Osteoblast (primary cell): ENCODE measurements around the gene NECTIN3. TPM values are rescaled to one million over a fixed set of nuclear protein-coding genes. Genes with fewer than 3 reads are reported as not detected.

Experiments
- DNase-seq: peaks from one replicate; pipeline ENCODE4 v3.0.0; 2011; ENCODE audit warnings: low spot score, mixed read lengths; ENCODE audit not compliant: insufficient read length; ENCODE audit errors: missing footprints
- H2AFZ ChIP-seq: 2 replicates; pipeline ENCODE4 v1.6.0; 2011; ENCODE audit warnings: mild to moderate bottlenecking, low read length
- H3K27ac ChIP-seq: 2 replicates; pipeline ENCODE4 v1.5.1; 2011; ENCODE audit warnings: mild to moderate bottlenecking, low read depth, low read length, moderate library complexity
- H3K27me3 ChIP-seq: 2 replicates; pipeline ENCODE4 v1.6.0; 2012; ENCODE audit warnings: mild to moderate bottlenecking, control low read depth, inconsistent platforms, low read length, moderate library complexity; ENCODE audit not compliant: insufficient read depth
- H3K36me3 ChIP-seq: 2 replicates; pipeline ENCODE4 v1.5.1; 2011; ENCODE audit warnings: mild to moderate bottlenecking, low read length, control low read depth, moderate library complexity; ENCODE audit not compliant: insufficient read depth
- H3K4me1 ChIP-seq: 2 replicates; pipeline ENCODE4 v1.5.1; 2011; ENCODE audit warnings: mild to moderate bottlenecking, low read length, control low read depth, moderate library complexity; ENCODE audit not compliant: insufficient read depth
- H3K4me2 ChIP-seq: 2 replicates; pipeline ENCODE4 v1.6.0; 2011; ENCODE audit warnings: mild to moderate bottlenecking, low read length; ENCODE audit not compliant: insufficient read depth
- H3K4me3 ChIP-seq: fragments of 200-600 bp; sonication (generic); 3 replicates; pipeline ENCODE4 v1.5.1; 2012; ENCODE audit warnings: mild to moderate bottlenecking, low read length, inconsistent platforms; ENCODE audit not compliant: insufficient read depth
- H3K79me2 ChIP-seq: 2 replicates; pipeline ENCODE4 v1.6.0; 2012; ENCODE audit warnings: mild to moderate bottlenecking, low read length, control low read depth, inconsistent platforms; ENCODE audit not compliant: insufficient read depth
- H3K9me3 ChIP-seq: 2 replicates; pipeline ENCODE4 v1.5.1; 2011; ENCODE audit warnings: low read depth, low read length, control low read depth
- H4K20me1 ChIP-seq: 2 replicates; pipeline ENCODE4 v1.6.0; 2012; ENCODE audit warnings: mild to moderate bottlenecking, low read length, control low read depth; ENCODE audit not compliant: insufficient read depth
- CTCF ChIP-seq: IDR thresholded peaks from 2 replicates; pipeline ENCODE4 v1.5.1; 2011; ENCODE audit warnings: mild to moderate bottlenecking, low read depth, low read length, moderate library complexity; ENCODE audit errors: extremely low read depth
- total RNA-seq: library from RNA; depleted of rRNA; stranded (reverse); fragments of >200 nt; gene quantifications from 2 replicates; pipeline ENCODE4 v1.2.3, GENCODE V29; 2012

Gene NECTIN3
- total RNA-seq, 1 donor, result 39.8 TPM

DNA sequence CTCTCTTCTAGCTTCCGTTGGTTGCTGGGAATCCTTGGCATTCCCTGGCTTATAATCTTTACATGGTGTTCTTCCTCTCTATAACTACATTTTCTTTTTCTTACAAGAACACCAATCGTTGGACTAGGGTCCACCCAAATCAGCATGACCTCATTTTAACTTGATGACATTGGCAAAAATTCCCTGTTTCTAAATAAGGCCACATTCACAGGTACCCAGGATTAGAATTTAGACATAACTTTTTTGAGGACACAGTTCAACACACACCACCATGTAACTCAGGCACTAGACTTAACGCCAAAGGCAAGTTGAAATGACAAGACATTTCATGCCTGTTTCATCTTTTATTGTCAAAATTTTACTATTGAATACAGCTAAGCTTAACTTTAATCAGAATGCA lies 93.0 kb downstream of the NECTIN3 start:
- H3K4me1 ChIP-seq, result no peaks in the 10 kb centered on the region
- no peaks in the 10 kb centered on the region for H3K79me2 ChIP-seq
- H3K36me3 ChIP-seq, result no peaks in the 10 kb centered on the region
- no peak overlapping the region for H3K4me3 ChIP-seq
- TF ChIP-seq CTCF, result no peak
- H3K9me3 ChIP-seq, result no peaks in the 10 kb centered on the region
- no peaks in the 10 kb centered on the region for H3K27me3 ChIP-seq
- no peaks in the 10 kb centered on the region for H4K20me1 ChIP-seq
- no peak for DNase-seq
- no peak overlapping the region for H2AFZ ChIP-seq
- H3K27ac ChIP-seq, result no peak overlapping the region
- H3K4me2 ChIP-seq, result no peak overlapping the region

DNA sequence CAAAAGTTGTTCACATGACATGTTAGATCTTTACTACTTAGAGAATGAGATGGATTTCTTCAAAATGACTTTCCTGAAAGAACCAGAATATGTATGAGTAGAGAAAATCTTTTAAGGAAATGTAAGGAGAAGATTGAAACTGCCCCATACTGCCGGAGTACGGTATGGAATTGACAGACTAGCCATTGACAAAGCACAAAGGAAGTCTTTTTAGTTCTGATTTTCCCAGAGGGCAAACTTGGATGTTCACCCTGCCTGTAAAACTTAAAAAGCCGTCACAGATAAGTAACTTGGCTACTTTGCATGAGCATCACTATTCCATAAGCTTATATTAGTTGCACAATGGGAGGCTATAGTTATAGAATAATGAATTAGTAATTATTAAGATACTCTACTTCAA lies 93.8 kb downstream of the NECTIN3 start:
- no peaks in the 10 kb centered on the region for H3K79me2 ChIP-seq
- no peak for DNase-seq
- H3K27ac ChIP-seq, result no peak overlapping the region
- H3K9me3 ChIP-seq, result no peaks in the 10 kb centered on the region
- no peak overlapping the region for H3K4me2 ChIP-seq
- no peaks in the 10 kb centered on the region for H3K27me3 ChIP-seq
- no peaks in the 10 kb centered on the region for H4K20me1 ChIP-seq
- H3K36me3 ChIP-seq, result no peaks in the 10 kb centered on the region
- H3K4me3 ChIP-seq, result no peak overlapping the region
- no peaks in the 10 kb centered on the region for H3K4me1 ChIP-seq
- H2AFZ ChIP-seq, result no peak overlapping the region
- TF ChIP-seq CTCF, result no peak

GRCh38 chr3:111173328-111173900 lies 101.8 kb downstream of the NECTIN3 start:
- Histone ChIP-seq H3K4me2 (no peak overlapping the region), H3K79me2 (no peaks in the 10 kb centered on the region), H3K9me3 (no peaks in the 10 kb centered on the region), H3K4me3 (no peak overlapping the region), H2AFZ (no peak overlapping the region), H3K27me3 (no peaks in the 10 kb centered on the region), H3K4me1 (no peaks in the 10 kb centered on the region), H3K27ac (no peak overlapping the region), H4K20me1 (no peaks in the 10 kb centered on the region), H3K36me3 (no peaks in the 10 kb centered on the region)
- DNase-seq, result no peak
- no peak for TF ChIP-seq CTCF

- H3K9me3 ChIP-seq, result no peaks in the 10 kb centered on the region
- no peak overlapping the region for H3K27ac ChIP-seq
Observed at GRCh38 chr3:111173906-111174305, 102.3 kb downstream of the NECTIN3 start.

More at GRCh38 chr3:111173906-111174305, 102.3 kb downstream of the NECTIN3 start:
- H2AFZ ChIP-seq, result no peak overlapping the region
- no peaks in the 10 kb centered on the region for H4K20me1 ChIP-seq
- H3K4me3 ChIP-seq, result no peak overlapping the region
- TF ChIP-seq CTCF, result no peak
- no peaks in the 10 kb centered on the region for H3K4me1 ChIP-seq
- DNase-seq, result no peak
- H3K4me2 ChIP-seq, result no peak overlapping the region
- no peaks in the 10 kb centered on the region for H3K79me2 ChIP-seq
- no peaks in the 10 kb centered on the region for H3K36me3 ChIP-seq
- no peaks in the 10 kb centered on the region for H3K27me3 ChIP-seq
